ENCODE results near the gene FHL3.
"Not testable (repeated sequence)": the region's sequence is repeated elsewhere in the genome, so short reads cannot be mapped to it uniquely, and the experiment has no call there.

FHL3 gene

GRCh38 chr1:37987679-37988078, 17.6 kb downstream of the FHL3 start:
- Mint-ChIP-seq H3K36me3 (peaks cover 9% of the 10 kb centered on the region), H3K9me3 (no peaks in the 10 kb centered on the region), H3K4me1 (peaks cover 19% of the 10 kb centered on the region), H3K27ac (no peak overlapping the region), H3K4me3 (peak overlapping the region; percentile 98), H3K27me3 (no peaks in the 10 kb centered on the region)

- no peaks in the 10 kb centered on the region for H3K9me3 Mint-ChIP-seq
- H3K4me1 Mint-ChIP-seq, result peaks cover 11% of the 10 kb centered on the region
- H3K36me3 Mint-ChIP-seq, result peaks cover 14% of the 10 kb centered on the region
- H3K27ac Mint-ChIP-seq, result no peak overlapping the region
- no peaks in the 10 kb centered on the region for H3K27me3 Mint-ChIP-seq
- H3K4me3 Mint-ChIP-seq, result no peak overlapping the region
Measured at GRCh38 chr1:37983546-37983945, 21.8 kb downstream of the FHL3 start.

GRCh38 chr1:37978541-37978940, 26.8 kb downstream of the FHL3 start:
- peaks cover 22% of the 10 kb centered on the region for H3K36me3 Mint-ChIP-seq
- H3K4me3 Mint-ChIP-seq, result no peak overlapping the region
- no peaks in the 10 kb centered on the region for H3K27me3 Mint-ChIP-seq
- H3K9me3 Mint-ChIP-seq, result no peaks in the 10 kb centered on the region
- H3K4me1 Mint-ChIP-seq, result peaks cover 9% of the 10 kb centered on the region
- no peak overlapping the region for H3K27ac Mint-ChIP-seq

- not testable (repeated sequence) for H3K9me3 Mint-ChIP-seq, H3K27me3 Mint-ChIP-seq, H3K4me3 Mint-ChIP-seq
- H3K4me1 Mint-ChIP-seq, result peaks cover 31% of the 10 kb centered on the region
- peak overlapping the region; percentile 57 for H3K27ac Mint-ChIP-seq
- H3K36me3 Mint-ChIP-seq, result peaks cover 19% of the 10 kb centered on the region
Measured at GRCh38 chr1:37975083-37975482, 30.2 kb downstream of the FHL3 start.

- no peak overlapping the region for H3K4me3 Mint-ChIP-seq
- H3K9me3 Mint-ChIP-seq, result no peaks in the 10 kb centered on the region
- peak overlapping the region; percentile 57 for H3K27ac Mint-ChIP-seq
- peaks cover 21% of the 10 kb centered on the region for H3K36me3 Mint-ChIP-seq
- no peaks in the 10 kb centered on the region for H3K27me3 Mint-ChIP-seq
- H3K4me1 Mint-ChIP-seq, result peaks cover 31% of the 10 kb centered on the region
Measured at GRCh38 chr1:37974567-37974966, 30.7 kb downstream of the FHL3 start.

GRCh38 chr1:37973684-37974083, 31.6 kb downstream of the FHL3 start:
- not testable (repeated sequence) for H3K27me3 Mint-ChIP-seq, H3K9me3 Mint-ChIP-seq, H3K27ac Mint-ChIP-seq, H3K4me3 Mint-ChIP-seq
- peaks cover 31% of the 10 kb centered on the region for H3K4me1 Mint-ChIP-seq
- H3K36me3 Mint-ChIP-seq, result peaks cover 22% of the 10 kb centered on the region

- H3K27ac Mint-ChIP-seq, result no peak overlapping the region
- peaks cover 17% of the 10 kb centered on the region for H3K36me3 Mint-ChIP-seq
- H3K27me3 Mint-ChIP-seq, result no peaks in the 10 kb centered on the region
- no peak overlapping the region for H3K4me3 Mint-ChIP-seq
- no peaks in the 10 kb centered on the region for H3K4me1 Mint-ChIP-seq
- H3K9me3 Mint-ChIP-seq, result no peaks in the 10 kb centered on the region
Measured at GRCh38 chr1:37965301-37965700, 40.0 kb downstream of the FHL3 start.

GRCh38 chr1:37964106-37964505, 41.2 kb downstream of the FHL3 start:
- H3K27ac Mint-ChIP-seq, H3K4me3 Mint-ChIP-seq, H3K9me3 Mint-ChIP-seq, H3K4me1 Mint-ChIP-seq, H3K27me3 Mint-ChIP-seq: not testable (repeated sequence)
- H3K36me3 Mint-ChIP-seq, result peaks cover 15% of the 10 kb centered on the region

- no peak overlapping the region for H3K27ac Mint-ChIP-seq
- peaks cover 15% of the 10 kb centered on the region for H3K36me3 Mint-ChIP-seq
- no peaks in the 10 kb centered on the region for H3K27me3 Mint-ChIP-seq
- no peak overlapping the region for H3K4me3 Mint-ChIP-seq
- no peaks in the 10 kb centered on the region for H3K9me3 Mint-ChIP-seq
- no peaks in the 10 kb centered on the region for H3K4me1 Mint-ChIP-seq
Measured at GRCh38 chr1:37958690-37959089, 46.6 kb downstream of the FHL3 start.

GRCh38 chr1:37955685-37956084, 49.6 kb downstream of the FHL3 start:
- Mint-ChIP-seq H3K4me1 (no peaks in the 10 kb centered on the region), H3K27me3 (no peaks in the 10 kb centered on the region), H3K36me3 (peaks cover 9% of the 10 kb centered on the region), H3K27ac (no peak overlapping the region), H3K9me3 (no peaks in the 10 kb centered on the region), H3K4me3 (no peak overlapping the region)

- no peak overlapping the region for H3K4me3 Mint-ChIP-seq
Measured at GRCh38 chr1:37954316-37954971, 50.9 kb downstream of the FHL3 start.

GRCh38 chr1:37952738-37953137, 52.6 kb downstream of the FHL3 start:
- H3K4me3 Mint-ChIP-seq, result no peak overlapping the region
- no peaks in the 10 kb centered on the region for H3K27me3 Mint-ChIP-seq
- peaks cover 6% of the 10 kb centered on the region for H3K36me3 Mint-ChIP-seq
- H3K27ac Mint-ChIP-seq, result no peak overlapping the region
- H3K4me1 Mint-ChIP-seq, result no peaks in the 10 kb centered on the region
- H3K9me3 Mint-ChIP-seq, result no peaks in the 10 kb centered on the region

More at GRCh38 chr1:37954316-37954971, 50.9 kb downstream of the FHL3 start:
- no peak overlapping the region for H3K27ac Mint-ChIP-seq
- no peaks in the 10 kb centered on the region for H3K27me3 Mint-ChIP-seq
- H3K9me3 Mint-ChIP-seq, result no peaks in the 10 kb centered on the region
- H3K4me1 Mint-ChIP-seq, result no peaks in the 10 kb centered on the region
- peaks cover 6% of the 10 kb centered on the region for H3K36me3 Mint-ChIP-seq

GRCh38 chr1:37951783-37952624, 53.3 kb downstream of the FHL3 start:
- Mint-ChIP-seq H3K9me3 (no peaks in the 10 kb centered on the region), H3K36me3 (peaks cover 3% of the 10 kb centered on the region), H3K27me3 (no peaks in the 10 kb centered on the region), H3K4me1 (peaks cover 5% of the 10 kb centered on the region), H3K4me3 (no peak overlapping the region), H3K27ac (no peak overlapping the region)

- H3K27ac Mint-ChIP-seq, result no peak overlapping the region
- peaks cover 12% of the 10 kb centered on the region for H3K4me1 Mint-ChIP-seq
- no peaks in the 10 kb centered on the region for H3K9me3 Mint-ChIP-seq
- peaks cover 1% of the 10 kb centered on the region for H3K36me3 Mint-ChIP-seq
- H3K27me3 Mint-ChIP-seq, result no peaks in the 10 kb centered on the region
- H3K4me3 Mint-ChIP-seq, result no peak overlapping the region
Measured at GRCh38 chr1:37951041-37951782, 54.1 kb downstream of the FHL3 start.

GRCh38 chr1:37949524-37950152, 55.7 kb downstream of the FHL3 start:
- no peak overlapping the region for H3K4me3 Mint-ChIP-seq
- peaks cover 12% of the 10 kb centered on the region for H3K4me1 Mint-ChIP-seq
- H3K9me3 Mint-ChIP-seq, result no peaks in the 10 kb centered on the region
- H3K27ac Mint-ChIP-seq, result no peak overlapping the region
- no peaks in the 10 kb centered on the region for H3K27me3 Mint-ChIP-seq
- no peaks in the 10 kb centered on the region for H3K36me3 Mint-ChIP-seq

All from activated naive CD4-positive, alpha-beta T cell treated with anti-CD3 and anti-CD28 coated beads, Interleukin-2, amount 50 U/mL, for 24 hours (primary cell).